ENCODE data around the gene MRPL48.

The MRPL48 gene

GRCh38 chr11:73893041-73893440, 105.4 kb downstream of the MRPL48 start:
- DNase-seq (ENCODE audit: low spot score) = no peak

- DNase-seq (ENCODE audit: low spot score) = no peak
These were observed 107.2 kb downstream of the MRPL48 start for GRCh38 chr11:73894725-73895335.

GRCh38 chr11:73902303-73902702, 114.6 kb downstream of the MRPL48 start:
- DNase-seq (ENCODE audit: low spot score) = no peak

GRCh38 chr11:73907191-73907590, 119.5 kb downstream of the MRPL48 start:
- no peak for DNase-seq (ENCODE audit: low spot score)

GRCh38 chr11:73912026-73912425, 124.4 kb downstream of the MRPL48 start:
- no peak for DNase-seq (ENCODE audit: low spot score)

GRCh38 chr11:73913472-73913871, 125.8 kb downstream of the MRPL48 start:
- DNase-seq (ENCODE audit: low spot score) = no peak

GRCh38 chr11:73914284-73914683, 126.6 kb downstream of the MRPL48 start:
- DNase-seq (ENCODE audit: low spot score) = no peak
